Right lobe of liver (tissue), 4 donors: ENCODE results near the gene STAT1.
"Not testable (repeated sequence)": the region's sequence is repeated elsewhere in the genome, so short reads cannot be mapped to it uniquely, and the experiment has no call there.

ENCODE experiments used
- CTCF ChIP-seq, 4 donors: fragments of 200-600 bp in 3 of 4; fragments of 450-650 bp in 1 of 4; IDR thresholded peaks; one replicate each; pipeline versions ENCODE4 v1.5.1 to v1.8.0; 2016 to 2022; ENCODE audit warnings: antibody characterized with exemption in 4 of 4, mild to moderate bottlenecking in 2 of 4
- POLR2A ChIP-seq: fragments of 450-650 bp; IDR thresholded peaks from one replicate; pipeline ENCODE4 v1.6.1; 2017; ENCODE audit warnings: antibody characterized with exemption, mild to moderate bottlenecking
- donor health status: DM: no; HTN: no; CAD: no.
- donor health status: DM: no; HTN: no; CAD: no.
- donor health status: DM: no; HTN: yes; CAD: no.

- TF ChIP-seq CTCF (IDR thresholded peaks at IDR 0.05); POLR2A: not testable (repeated sequence)
Measured at GRCh38 chr2:190995315-190995714, 18.7 kb downstream of the STAT1 start.
